HUES64 (cell line): ENCODE results near the gene MBP.

Experiments
- H3K27ac ChIP-seq: 2 replicates; pipeline ENCODE4 v1.7.0; 2013; ENCODE audit warnings: low read depth, low read length, inconsistent platforms
- H3K27me3 ChIP-seq: 2 replicates; pipeline ENCODE4 v1.6.1; 2013; ENCODE audit warnings: mild to moderate bottlenecking, low read length; ENCODE audit not compliant: insufficient read depth
- H3K36me3 ChIP-seq: 2 replicates; pipeline ENCODE4 v1.6.1; 2013; ENCODE audit warnings: mild to moderate bottlenecking, low read length; ENCODE audit not compliant: insufficient read depth
- H3K4me1 ChIP-seq: 2 replicates; pipeline ENCODE4 v1.6.1; 2013; ENCODE audit warnings: mild to moderate bottlenecking, low read length, moderate library complexity; ENCODE audit not compliant: insufficient read depth
- H3K4me3 ChIP-seq: 2 replicates; pipeline ENCODE4 v1.5.1; 2013; ENCODE audit warnings: mild to moderate bottlenecking, low read length, moderate library complexity
- H3K9ac ChIP-seq: 2 replicates; pipeline ENCODE4 v1.6.1; 2013; ENCODE audit warnings: mild to moderate bottlenecking, low read depth, low read length
- H3K9me3 ChIP-seq: 2 replicates; pipeline ENCODE4 v1.6.1; 2013; ENCODE audit warnings: low read depth, low read length; ENCODE audit not compliant: insufficient read depth
- WGBS: fragments of 150-250, 120-280 bp; methylation state at CpG from one replicate; pipeline ENCODE4 v1.1.7; 2013; ENCODE audit warnings: missing lambda C conversion rate; 5-methylcytosine and 5-hydroxymethylcytosine counted together

MBP gene

GRCh38 chr18:77151033-77151771 is 18.6 kb upstream of the MBP start:
- Histone ChIP-seq H3K27me3 (no peaks in the 10 kb centered on the region), H3K36me3 (no peaks in the 10 kb centered on the region), H3K9ac (no peak overlapping the region), H3K9me3 (no peaks in the 10 kb centered on the region), H3K27ac (no peak overlapping the region), H3K4me1 (no peaks in the 10 kb centered on the region), H3K4me3 (no peak overlapping the region)
- 97% methylated on average over 8 of the region's 8 CpGs for WGBS

- H3K27me3 ChIP-seq: no peaks in the 10 kb centered on the region
- H3K36me3 ChIP-seq: no peaks in the 10 kb centered on the region
- no peak overlapping the region for H3K4me3 ChIP-seq
- H3K4me1 ChIP-seq: no peaks in the 10 kb centered on the region
- 88% methylated on average over 4 of the region's 4 CpGs for WGBS
- no peaks in the 10 kb centered on the region for H3K9me3 ChIP-seq
- no peak overlapping the region for H3K27ac ChIP-seq
- no peak overlapping the region for H3K9ac ChIP-seq
These were observed 18.0 kb upstream of the MBP start for GRCh38 chr18:77150588-77150987.

GRCh38 chr18:77148289-77148688 is 15.7 kb upstream of the MBP start:
- no peak overlapping the region for H3K9ac ChIP-seq
- H3K27ac ChIP-seq: no peak overlapping the region
- peaks cover 17% of the 10 kb centered on the region for H3K9me3 ChIP-seq
- WGBS: 73% methylated on average over 2 of the region's 2 CpGs
- no peak overlapping the region for H3K4me3 ChIP-seq
- no peaks in the 10 kb centered on the region for H3K36me3 ChIP-seq
- no peaks in the 10 kb centered on the region for H3K27me3 ChIP-seq
- H3K4me1 ChIP-seq: no peaks in the 10 kb centered on the region

GRCh38 chr18:77147418-77147852 is 14.9 kb upstream of the MBP start:
- no peak overlapping the region for H3K4me3 ChIP-seq
- H3K27me3 ChIP-seq: no peaks in the 10 kb centered on the region
- 83% methylated on average over 3 of the region's 3 CpGs for WGBS
- H3K36me3 ChIP-seq: no peaks in the 10 kb centered on the region
- no peak overlapping the region for H3K27ac ChIP-seq
- no peak overlapping the region for H3K9ac ChIP-seq
- peaks cover 22% of the 10 kb centered on the region for H3K9me3 ChIP-seq
- no peaks in the 10 kb centered on the region for H3K4me1 ChIP-seq

- Histone ChIP-seq H3K27me3 (no peaks in the 10 kb centered on the region), H3K36me3 (no peaks in the 10 kb centered on the region), H3K27ac (no peak overlapping the region), H3K4me1 (no peaks in the 10 kb centered on the region), H3K4me3 (no peak overlapping the region), H3K9ac (no peak overlapping the region), H3K9me3 (peaks cover 26% of the 10 kb centered on the region)
- 85% methylated on average over 16 of the region's 16 CpGs for WGBS
These were observed 13.9 kb upstream of the MBP start for GRCh38 chr18:77146249-77147080.

GRCh38 chr18:77145364-77145901 is 12.8 kb upstream of the MBP start:
- H3K4me1 ChIP-seq: no peaks in the 10 kb centered on the region
- WGBS: 84% methylated on average over 11 of the region's 11 CpGs
- no peak overlapping the region for H3K27ac ChIP-seq
- no peaks in the 10 kb centered on the region for H3K36me3 ChIP-seq
- H3K4me3 ChIP-seq: no peak overlapping the region
- H3K9ac ChIP-seq: no peak overlapping the region
- no peaks in the 10 kb centered on the region for H3K27me3 ChIP-seq
- peaks cover 26% of the 10 kb centered on the region for H3K9me3 ChIP-seq

- H3K27me3 ChIP-seq: no peaks in the 10 kb centered on the region
- no peaks in the 10 kb centered on the region for H3K36me3 ChIP-seq
- no peaks in the 10 kb centered on the region for H3K4me1 ChIP-seq
- no peak overlapping the region for H3K4me3 ChIP-seq
- H3K27ac ChIP-seq: no peak overlapping the region
- 84% methylated on average over 6 of the region's 6 CpGs for WGBS
- H3K9ac ChIP-seq: no peak overlapping the region
- peaks cover 26% of the 10 kb centered on the region for H3K9me3 ChIP-seq
These were observed 12.0 kb upstream of the MBP start for GRCh38 chr18:77144451-77145118.

GRCh38 chr18:77144046-77144445 is 11.5 kb upstream of the MBP start:
- Histone ChIP-seq H3K4me3 (no peak overlapping the region), H3K27me3 (no peaks in the 10 kb centered on the region), H3K9me3 (peaks cover 26% of the 10 kb centered on the region), H3K9ac (no peak overlapping the region), H3K36me3 (no peaks in the 10 kb centered on the region), H3K27ac (no peak overlapping the region), H3K4me1 (no peaks in the 10 kb centered on the region)
- WGBS: 93% methylated on average over 2 of the region's 2 CpGs

- H3K4me1 ChIP-seq: no peaks in the 10 kb centered on the region
- H3K36me3 ChIP-seq: no peaks in the 10 kb centered on the region
- peaks cover 26% of the 10 kb centered on the region for H3K9me3 ChIP-seq
- no peak overlapping the region for H3K4me3 ChIP-seq
- H3K27ac ChIP-seq: no peak overlapping the region
- H3K27me3 ChIP-seq: no peaks in the 10 kb centered on the region
- 92% methylated on average over 2 of the region's 2 CpGs for WGBS
- no peak overlapping the region for H3K9ac ChIP-seq
These were observed 10.6 kb upstream of the MBP start for GRCh38 chr18:77143196-77143595.

- Histone ChIP-seq H3K4me1 (no peaks in the 10 kb centered on the region), H3K36me3 (no peaks in the 10 kb centered on the region), H3K9me3 (peaks cover 26% of the 10 kb centered on the region), H3K9ac (no peak overlapping the region), H3K27me3 (no peaks in the 10 kb centered on the region), H3K4me3 (no peak overlapping the region), H3K27ac (no peak overlapping the region)
- WGBS: 90% methylated on average over 8 of the region's 8 CpGs
These were observed 9.0 kb upstream of the MBP start for GRCh38 chr18:77141401-77142118.
